ENCODE data around the gene VPS51. TPM values are rescaled to one million over a fixed set of nuclear protein-coding genes. Genes with fewer than 3 reads are reported as not detected.

VPS51 gene
- total and polyA plus RNA-seq, 9 of the 15 experiments (the other 6 are each of a cell fraction or from before 2014, with no cell fraction given): 1.8 to 143 (median 46.8) TPM

GRCh38 chr11:65121865-65122696, 26.1 kb downstream of the VPS51 start, which contains the start of the genes FAU and MRPL49 (continued):
- peak; percentile 80; the same call in 1 of the 2 replicates for TF ChIP-seq E2F5 (CRISPR knock-in tag; IDR thresholded peaks at IDR 0.05)
- 0 out of 4 replicates have a peak, but pooled peaks of 1 of the 2 experiments have one; percentile 40 for TF ChIP-seq NONO (IDR thresholded peaks at IDR 0.05; ENCODE audit: low read depth in 2 of 2, low read length in 1 of 2)
- no peak for TF ChIP-seq MLX (CRISPR knock-in tag; conservative IDR thresholded peaks at IDR 0.05)
- TF ChIP-seq ZNF143 (CRISPR knock-in tag; IDR thresholded peaks at IDR 0.05): no peak
- TF ChIP-seq KAT2B (IDR thresholded peaks at IDR 0.05; ENCODE audit: low read depth, low read length): no peak
- no peak for TF ChIP-seq MEF2A (IDR thresholded peaks at IDR 0.05; ENCODE audit: control insufficient read depth, low read depth, low read length)
- peak; percentile 63 for TF ChIP-seq JUND (IDR thresholded peaks at IDR 0.05; ENCODE audit: borderline replicate concordance, low read depth, low read length)
- peak; percentile 53; the same call in 1 of the 3 replicates for TF ChIP-seq JUND (tag; IDR thresholded peaks at IDR 0.05; ENCODE audit: borderline replicate concordance, low read depth, low read length)
- TF ChIP-seq HES1 (IDR thresholded peaks at IDR 0.05; ENCODE audit: low read depth): no peak
- no peak for TF ChIP-seq KDM2B (CRISPR knock-in tag; IDR thresholded peaks at IDR 0.05)
- TF ChIP-seq BCOR (IDR thresholded peaks at IDR 0.05): no peak
- TF ChIP-seq XRCC4 (IDR thresholded peaks at IDR 0.05; ENCODE audit: extremely low read depth, insufficient read depth, insufficient read length): no peak
- TF ChIP-seq KLF10 (CRISPR knock-in tag; IDR thresholded peaks at IDR 0.05): no peak
- no peak for TF ChIP-seq ZBTB34 (CRISPR knock-in tag; IDR thresholded peaks at IDR 0.05)
- TF ChIP-seq ZNF197 (CRISPR knock-in tag; IDR thresholded peaks at IDR 0.05; ENCODE audit: low read depth): no peak
- TF ChIP-seq RCOR1 (IDR thresholded peaks at IDR 0.05; ENCODE audit: borderline replicate concordance in 1 of 2, low read depth in 2 of 2, low read length in 2 of 2): peak in 1 of 2 experiments; percentile 71; a peak in 3 of 4 replicates
- peak; percentile 98 for TF ChIP-seq CXXC5 (CRISPR knock-in tag; IDR thresholded peaks at IDR 0.05)
- 0 out of 2 replicates have a peak, but pooled peaks have one; percentile 2 for TF ChIP-seq LCOR (CRISPR knock-in tag; IDR thresholded peaks at IDR 0.05)
- peak; percentile 12; the same call in 1 of the 2 replicates for TF ChIP-seq SOX6 (IDR thresholded peaks at IDR 0.05)
- TF ChIP-seq KDM5B (IDR thresholded peaks at IDR 0.05; ENCODE audit: insufficient replicate concordance, low read depth, low read length): peak; percentile 88
- TF ChIP-seq GATAD2B (IDR thresholded peaks at IDR 0.05; ENCODE audit: borderline replicate concordance): no peak

Measured in K562 (cell line).